Measurements from ENCODE around the gene ANXA2.

GRCh38 chr15:60372227-60372626, 25.6 kb downstream of the ANXA2 start:
- TF ChIP-seq POLR2A (IDR thresholded peaks at IDR 0.05; ENCODE audit: low read depth, low read length) (no peak), POLR2AphosphoS5 (IDR thresholded peaks at IDR 0.05; ENCODE audit: low read depth, low read length) (no peak)

All from GM12892 (cell line).